HepG2 (cell line): ENCODE results near the gene CAMTA1. TPM values are rescaled to one million over a fixed set of nuclear protein-coding genes. Genes with fewer than 3 reads are reported as not detected.

ENCODE experiments used
- ATAC-seq: fragments of 200-7000 bp; cut with Tn5 transposase; 3 replicates; pipeline ENCODE4 v1.9.1; 2020; ENCODE audit warnings: mild to moderate bottlenecking, moderate library complexity
- BruUV-seq: library from RNA; stranded (reverse); fragments of 400-500 nt; replicated peaks from 2 replicates; lab custom pipeline; 2021; lab: Mats Ljungman, UMichigan
- CTCF ChIA-PET: fragments of 300-600 bp; formaldehyde crosslinking; extraction: SDS; loops from one replicate; lab custom pipeline; 2021; ENCODE audit warnings: low total read pairs, inconsistent platforms, low intra/inter-chr PET ratio; lab: Yijun Ruan, JAX
- POLR2A ChIA-PET: fragments of 350-600 bp; sonication (Branson Sonifier 250); formaldehyde crosslinking; loops from one replicate; lab custom pipeline; 2020; ENCODE audit warnings: antibody characterized with exemption, inconsistent platforms; lab: Yijun Ruan, JAX
- DNase-seq: peaks from one replicate; pipeline ENCODE4 v3.0.0-alpha.2; 2015; ENCODE audit warnings: low spot score
- FAIRE-seq: peaks from 3 replicates; lab custom pipeline; 2011; peaks lifted over from hg19 to GRCh38; lab: Jason Lieb, UNC
- H2AFZ ChIP-seq: one replicate; pipeline ENCODE4 v1.6.1; 2011; ENCODE audit warnings: low read length, inconsistent platforms
- H3K27ac ChIP-seq: fragments of 300-600 bp; 3 replicates; pipeline ENCODE4 v1.8.0; 2011; ENCODE audit warnings: mixed run types, mild to moderate bottlenecking, mixed read lengths, low read length, inconsistent platforms; ENCODE audit not compliant: insufficient read depth; ENCODE audit errors: extremely low read length
- H3K27me3 ChIP-seq, 2 experiments: fragments of 200-600 bp in 1 of 2; 2 replicates in 1 of 2; 3 replicates in 1 of 2; pipeline versions ENCODE4 v1.6.0 to v1.8.0; 2011; ENCODE audit warnings: low read length in 2 of 2, mild to moderate bottlenecking in 2 of 2, moderate library complexity in 2 of 2, inconsistent platforms in 1 of 2; ENCODE audit not compliant: insufficient read depth in 2 of 2, control insufficient read depth in 1 of 2
- H3K36me3 ChIP-seq, 2 experiments: fragments of 200-600 bp in 1 of 2; replicated peaks in 1 of 2; 2 replicates in 1 of 2; 3 replicates in 1 of 2; pipeline versions ENCODE4 v1.5.1 to v1.8.0; 2011; ENCODE audit warnings: low read length in 2 of 2, inconsistent platforms in 1 of 2; ENCODE audit not compliant: insufficient read depth in 2 of 2, control insufficient read depth in 1 of 2
- H3K4me1 ChIP-seq: 2 replicates; pipeline ENCODE4 v1.5.1; 2012; ENCODE audit warnings: low read length, inconsistent platforms; ENCODE audit not compliant: insufficient read depth
- H3K4me2 ChIP-seq: 2 replicates; pipeline ENCODE4 v1.6.0; 2011; ENCODE audit warnings: low read depth, low read length, inconsistent platforms
- H3K4me3 ChIP-seq, 3 experiments: fragments of 200-600 bp in 1 of 3; sonication (generic), shearing (Covaris generic) in 1 of 3; replicated peaks in 1 of 3; 2 replicates each; pipeline ENCODE4 v1.5.1; 2011 to 2016; ENCODE audit warnings: low read length in 3 of 3, inconsistent platforms in 2 of 3, low read depth in 2 of 3, mild to moderate bottlenecking in 2 of 3, control low read depth in 1 of 3, mixed read lengths in 1 of 3; ENCODE audit not compliant: insufficient read depth in 1 of 3
- H3K79me2 ChIP-seq: one replicate; pipeline ENCODE4 v1.6.1; 2011; ENCODE audit warnings: low read length, inconsistent platforms; ENCODE audit not compliant: insufficient read depth
- H3K9ac ChIP-seq: 2 replicates; pipeline ENCODE4 v1.6.0; 2011; ENCODE audit warnings: mild to moderate bottlenecking, low read depth, low read length, inconsistent platforms; ENCODE audit not compliant: insufficient read depth
- H3K9me3 ChIP-seq: 2 replicates; pipeline ENCODE4 v1.5.1; 2012; ENCODE audit warnings: mild to moderate bottlenecking, low read length
- H4K20me1 ChIP-seq: 2 replicates; pipeline ENCODE4 v1.6.0; 2011; ENCODE audit warnings: inconsistent platforms, mild to moderate bottlenecking, low read length, moderate library complexity; ENCODE audit not compliant: insufficient read depth
- CREBL2 ChIP-seq: sonication (generic); formaldehyde crosslinking; IDR thresholded peaks from 2 replicates; pipeline ENCODE4 v1.8.1; 2023; ENCODE audit warnings: missing genetic modification reagents, mild to moderate bottlenecking, borderline replicate concordance
- DR1 ChIP-seq: sonication (generic); formaldehyde crosslinking; IDR thresholded peaks from 2 replicates; pipeline ENCODE4 v1.8.0; 2021; ENCODE audit warnings: mild to moderate bottlenecking, missing genetic modification reagents, inconsistent platforms
- HDAC6 ChIP-seq: fragments of 200-600 bp; sonication (generic); IDR thresholded peaks from 2 replicates; pipeline ENCODE4 v1.7.0; 2017; ENCODE audit warnings: mild to moderate bottlenecking, antibody characterized with exemption, low read length, low read depth
- HMGA1 ChIP-seq: sonication (generic); formaldehyde crosslinking; conservative IDR thresholded peaks from 2 replicates; pipeline ENCODE4 v1.4.0; 2020; ENCODE audit warnings: missing genetic modification reagents
- MLLT10 ChIP-seq: sonication (generic); formaldehyde crosslinking; IDR thresholded peaks from 2 replicates; pipeline ENCODE4 v1.4.0; 2020; ENCODE audit warnings: missing genetic modification reagents
- POLR2G ChIP-seq: fragments of 200-400 bp; formaldehyde crosslinking; IDR thresholded peaks from 2 replicates; pipeline ENCODE4 v1.6.1; 2018; ENCODE audit warnings: mild to moderate bottlenecking, low read depth, low read length, moderate library complexity
- RFXAP ChIP-seq: sonication (generic); formaldehyde crosslinking; IDR thresholded peaks from 2 replicates; pipeline ENCODE4 v1.4.0; 2020; ENCODE audit warnings: missing genetic modification reagents, borderline replicate concordance
- SNAI1 ChIP-seq: sonication (generic); formaldehyde crosslinking; IDR thresholded peaks from 2 replicates; pipeline ENCODE4 v1.5.0; 2020; ENCODE audit warnings: mild to moderate bottlenecking, missing genetic modification reagents, borderline replicate concordance
- SNRNP70 ChIP-seq: fragments of 200-400 bp; formaldehyde crosslinking; IDR thresholded peaks from 2 replicates; pipeline ENCODE4 v1.6.1; 2017; ENCODE audit warnings: mild to moderate bottlenecking, low read depth, low read length, moderate library complexity
- ZBTB7B ChIP-seq: sonication (generic); formaldehyde crosslinking; IDR thresholded peaks from 2 replicates; pipeline ENCODE4 v1.4.0; 2020; ENCODE audit warnings: missing genetic modification reagents
- ZNF232 ChIP-seq: sonication (generic); formaldehyde crosslinking; IDR thresholded peaks from 2 replicates; pipeline ENCODE4 v1.4.0; 2020; ENCODE audit warnings: missing genetic modification reagents, borderline replicate concordance
- ZNF264 ChIP-seq: sonication (generic); formaldehyde crosslinking; IDR thresholded peaks from 2 replicates; pipeline ENCODE4 v1.4.0; 2020; ENCODE audit warnings: missing genetic modification reagents
- ZNF329 ChIP-seq: sonication (generic); formaldehyde crosslinking; IDR thresholded peaks from 2 replicates; pipeline ENCODE4 v1.9.0; 2021; ENCODE audit warnings: low read depth, mild to moderate bottlenecking, missing genetic modification reagents
- ZNF354B ChIP-seq: sonication (generic); formaldehyde crosslinking; IDR thresholded peaks from 2 replicates; pipeline ENCODE4 v1.8.0; 2022; ENCODE audit warnings: mild to moderate bottlenecking, missing genetic modification reagents
- ZNF510 ChIP-seq: sonication (generic); formaldehyde crosslinking; IDR thresholded peaks from 2 replicates; pipeline ENCODE4 v1.4.0; 2020; ENCODE audit warnings: low read depth, mild to moderate bottlenecking, missing genetic modification reagents
- ZNF546 ChIP-seq: sonication (generic); formaldehyde crosslinking; conservative IDR thresholded peaks from 2 replicates; pipeline ENCODE4 v1.8.1; 2023; ENCODE audit warnings: mild to moderate bottlenecking, missing genetic modification reagents
- ZNF644 ChIP-seq: IDR thresholded peaks from 2 replicates; pipeline ENCODE4 v1.6.1; 2016; ENCODE audit warnings: low read depth
- ZNF776 ChIP-seq: sonication (generic); formaldehyde crosslinking; IDR thresholded peaks from 2 replicates; pipeline ENCODE4 v1.4.0; 2020; ENCODE audit warnings: mild to moderate bottlenecking, missing genetic modification reagents
- ZSCAN21 ChIP-seq: sonication (generic); formaldehyde crosslinking; IDR thresholded peaks from 2 replicates; pipeline ENCODE4 v1.8.0; 2022; ENCODE audit warnings: mild to moderate bottlenecking, missing genetic modification reagents, moderate library complexity, borderline replicate concordance
- WGBS: methylation state at CpG from one replicate; pipeline ENCODE4 v1.1.6; 2017; ENCODE audit warnings: low lambda C conversion rate; 5-methylcytosine and 5-hydroxymethylcytosine counted together
- in situ Hi-C: cut with HindIII; loops from 2 replicates; pipeline ENCODE4 v1.10.0; 2017; ENCODE audit warnings: low pct_unique_long_range_greater_than_20kb; ENCODE audit not compliant: extremely low pct_ligation_motif_present
- intact Hi-C: fragments of 100-400 bp; cut with micrococcal nuclease; formaldehyde crosslinking; loops from one replicate; pipeline ENCODE4 v1.10.0; 2022; ENCODE audit not compliant: unreplicated experiment
- polyA plus RNA-seq, 8 experiments: library from polyadenylated mRNA; depleted of rRNA in 3 of 8; stranded (reverse) in 7 of 8; unstranded in 1 of 8; fragments of >200 nt; fragmentation: Illumina TruSeq in 4 of 8; extraction: Trizol in 4 of 8; gene quantifications; 2 replicates each; pipeline versions ENCODE4 v1.2.1 to v1.2.3, GENCODE V29; 2011 to 2016; ENCODE audit warnings: low read depth in 4 of 8, missing spikeins in 1 of 8, mixed read lengths in 1 of 8; ENCODE audit not compliant: insufficient read depth in 1 of 8
- total RNA-seq, 5 experiments: library from RNA; depleted of rRNA; stranded (reverse); fragments of >200 nt; fragmentation: Illumina TruSeq; extraction: Trizol; gene quantifications; 2 replicates each; pipeline ENCODE4 v1.2.3, GENCODE V29; 2016; ENCODE audit warnings: low read depth in 1 of 5

CAMTA1 gene
- total and polyA plus RNA-seq, 2 of the 13 experiments (the other 11 are each of a cell fraction or from before 2014, with no cell fraction given), result 25.0 to 36.4 TPM

- ATAC-seq (no peak), FAIRE-seq (no peak), DNase-seq (no peak)
- no peak for TF ChIP-seq HDAC6
- no peak for TF ChIP-seq RFXAP
- no peak for TF ChIP-seq ZNF232
- no peak for TF ChIP-seq DR1
- TF ChIP-seq ZNF329 (CRISPR knock-in tag), result no peak
- no peak for TF ChIP-seq SNRNP70
- no peak for TF ChIP-seq ZNF776 (CRISPR knock-in tag)
- no peak for TF ChIP-seq ZNF510 (CRISPR knock-in tag)
- TF ChIP-seq ZSCAN21 (CRISPR knock-in tag), result no peak
- TF ChIP-seq POLR2G, result no peak
- TF ChIP-seq MLLT10, result no peak
- no peak for TF ChIP-seq HMGA1 (CRISPR knock-in tag)
- no peak for TF ChIP-seq SNAI1 (CRISPR knock-in tag)
- TF ChIP-seq ZBTB7B (CRISPR knock-in tag), result no peak
- no peak for TF ChIP-seq ZNF264 (CRISPR knock-in tag)
- TF ChIP-seq ZNF644 (CRISPR knock-in tag), result no peak
- TF ChIP-seq ZNF354B (CRISPR knock-in tag), result no peak
- TF ChIP-seq CREBL2, result no peak
- TF ChIP-seq ZNF546 (CRISPR knock-in tag), result no peak
- H3K27me3 ChIP-seq, result peaks cover 2 to 21% of the 10 kb centered on the region in 2 experiments; a peak in 4 of 5 replicates
- no peak overlapping the region for H3K9ac ChIP-seq
- CTCF ChIA-PET, result no interaction called here
- in situ Hi-C loops (loop anchor here (25.0 kb wide), 1 partner anchor 206 kb away; the partner anchor contains the start of gene UTS2), intact Hi-C loops (no loop called here)
- H3K4me2 ChIP-seq, result no peak overlapping the region
- H3K79me2 ChIP-seq, result no peaks in the 10 kb centered on the region
- no peaks in the 10 kb centered on the region for H4K20me1 ChIP-seq
- no peak overlapping the region for H2AFZ ChIP-seq
- 49% methylated on average over 22 of the region's 24 CpGs for WGBS
- BruUV-seq, result no TSS peak
- H3K4me3 ChIP-seq, result no peak overlapping the region
- H3K4me1 ChIP-seq, result no peaks in the 10 kb centered on the region
- H3K36me3 ChIP-seq, result no peaks in the 10 kb centered on the region
- H3K27ac ChIP-seq, result no peak overlapping the region
- POLR2A ChIA-PET, result no interaction called here
- H3K9me3 ChIP-seq, result no peaks in the 10 kb centered on the region
These were observed 871.4 kb downstream of the CAMTA1 start for GRCh38 chr1:7656557-7657215.
